ENCODE results near the gene CELSR1. TPM values are rescaled to one million over a fixed set of nuclear protein-coding genes. Genes with fewer than 3 reads are reported as not detected.

The CELSR1 gene
- total RNA-seq: 1.3 TPM

- peak in 1 of 3 donors; percentile 44 for DNase-seq (ENCODE audit: low read depth in 2 of 3, low spot score in 2 of 3)
Observed at GRCh38 chr22:46537225-46537945, at the start of gene CELSR1. Gene CELSR1, minus strand, starts transcription at chr22:46537620. Its CDS starts 450 bp downstream, at chr22:46537170.

- DNase-seq (ENCODE audit: low read depth in 2 of 3, low spot score in 2 of 3): no peak
Observed at GRCh38 chr22:46587061-46587460, 49.6 kb upstream of the CELSR1 start.

- DNase-seq (ENCODE audit: low read depth in 2 of 3, low spot score in 2 of 3): no peak
Observed at GRCh38 chr22:46586531-46587011, 49.2 kb upstream of the CELSR1 start.

GRCh38 chr22:46586123-46586519, 48.7 kb upstream of the CELSR1 start:
- DNase-seq (ENCODE audit: low read depth in 2 of 3, low spot score in 2 of 3): no peak

DNA sequence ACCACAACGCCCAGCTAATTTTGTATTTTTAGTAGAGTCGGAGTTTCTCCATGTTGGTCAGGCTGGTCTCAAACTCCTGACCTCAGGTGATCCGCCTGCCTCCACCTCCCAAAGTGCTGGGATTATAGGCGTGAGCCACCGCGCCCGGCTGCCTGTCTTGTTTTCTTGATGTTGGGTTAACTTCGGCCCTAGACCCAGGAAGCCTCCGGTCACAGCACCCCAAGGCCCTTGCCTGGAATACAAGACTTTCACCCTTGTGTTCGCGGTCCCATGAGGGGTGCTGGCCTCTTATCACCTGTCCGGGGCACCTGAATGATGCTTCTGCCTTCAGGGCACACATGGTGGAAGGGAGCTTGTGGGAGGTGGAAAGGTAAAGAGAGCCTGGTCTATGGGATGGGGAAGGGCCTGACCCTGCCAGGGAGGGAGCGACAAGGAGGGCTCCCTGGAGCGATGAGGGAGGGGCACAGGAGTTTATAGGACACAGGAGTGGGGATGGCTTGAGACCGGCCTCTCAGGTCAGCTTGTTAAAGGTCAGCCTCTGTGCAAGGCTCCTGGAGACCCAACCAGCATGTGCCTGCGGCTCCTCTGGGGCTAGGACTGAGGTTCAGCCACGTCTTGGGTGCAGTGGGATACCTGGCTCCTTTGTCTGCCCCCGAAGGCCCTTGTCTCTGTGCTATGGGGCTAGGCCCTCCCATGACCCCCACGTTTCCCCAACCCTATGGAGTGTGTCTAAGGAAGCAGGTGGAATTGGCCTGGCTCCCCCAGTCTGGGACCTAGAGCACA, 48.1 kb upstream of the CELSR1 start:
- DNase-seq (ENCODE audit: low read depth in 2 of 3, low spot score in 2 of 3): no peak

GRCh38 chr22:46584081-46584921, 46.9 kb upstream of the CELSR1 start:
- DNase-seq (ENCODE audit: low read depth in 2 of 3, low spot score in 2 of 3): no peak

DNA sequence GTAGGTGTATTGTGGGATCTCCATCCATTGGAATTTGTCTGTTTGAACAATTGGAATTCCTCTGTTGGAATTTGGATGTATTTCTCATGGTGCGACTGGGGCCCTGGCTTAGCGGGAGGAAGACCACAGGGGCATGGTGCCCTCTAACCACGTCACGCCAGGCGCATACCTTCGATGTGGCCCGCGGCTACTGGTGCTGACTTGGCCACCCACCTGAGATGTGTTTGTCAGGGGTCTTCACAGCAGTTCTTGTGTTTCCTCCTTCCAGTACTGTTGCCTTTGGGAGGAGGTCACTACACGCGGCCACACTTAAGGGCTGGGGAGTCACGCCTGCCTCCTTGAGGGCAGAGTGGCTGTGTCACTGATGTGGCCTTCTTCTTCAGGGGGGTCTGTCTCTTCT, 46.2 kb upstream of the CELSR1 start:
- no peak for DNase-seq (ENCODE audit: low read depth in 2 of 3, low spot score in 2 of 3)

- no peak for DNase-seq (ENCODE audit: low read depth in 2 of 3, low spot score in 2 of 3)
Observed at GRCh38 chr22:46582281-46582933, 45.0 kb upstream of the CELSR1 start.

GRCh38 chr22:46581538-46582244, 44.3 kb upstream of the CELSR1 start:
- DNase-seq (ENCODE audit: low read depth in 2 of 3, low spot score in 2 of 3): peak in 1 of 3 donors; percentile 47

DNA sequence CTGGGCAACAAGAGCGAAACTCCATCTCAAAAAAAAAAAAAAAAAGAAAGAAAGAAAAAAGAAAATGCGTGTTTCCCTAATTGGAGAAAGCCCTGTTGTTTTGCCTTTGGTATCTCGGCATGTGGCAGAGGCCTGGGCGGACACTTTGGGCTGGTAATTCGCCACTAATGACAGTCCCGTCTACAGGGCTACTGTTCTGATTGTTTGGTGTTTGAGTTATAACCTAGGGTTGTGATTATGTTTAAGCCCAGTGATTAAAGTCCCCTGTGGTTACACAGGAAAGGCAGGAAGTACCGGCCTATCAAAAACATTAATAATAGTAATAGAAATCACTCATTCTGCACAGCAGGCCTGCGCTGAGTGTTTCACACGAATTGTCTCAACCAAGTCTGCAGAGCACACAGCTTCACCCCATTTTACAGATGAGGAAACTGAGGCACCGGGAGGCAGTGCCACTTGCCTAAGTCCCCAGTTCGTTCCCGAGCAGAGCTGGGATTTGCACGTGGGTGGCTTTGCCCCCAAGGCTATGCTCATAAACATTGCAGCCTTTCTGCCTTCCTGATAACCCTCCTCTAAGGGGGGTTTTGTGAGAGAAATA, 43.6 kb upstream of the CELSR1 start:
- DNase-seq (ENCODE audit: low read depth in 2 of 3, low spot score in 2 of 3): no peak

DNA sequence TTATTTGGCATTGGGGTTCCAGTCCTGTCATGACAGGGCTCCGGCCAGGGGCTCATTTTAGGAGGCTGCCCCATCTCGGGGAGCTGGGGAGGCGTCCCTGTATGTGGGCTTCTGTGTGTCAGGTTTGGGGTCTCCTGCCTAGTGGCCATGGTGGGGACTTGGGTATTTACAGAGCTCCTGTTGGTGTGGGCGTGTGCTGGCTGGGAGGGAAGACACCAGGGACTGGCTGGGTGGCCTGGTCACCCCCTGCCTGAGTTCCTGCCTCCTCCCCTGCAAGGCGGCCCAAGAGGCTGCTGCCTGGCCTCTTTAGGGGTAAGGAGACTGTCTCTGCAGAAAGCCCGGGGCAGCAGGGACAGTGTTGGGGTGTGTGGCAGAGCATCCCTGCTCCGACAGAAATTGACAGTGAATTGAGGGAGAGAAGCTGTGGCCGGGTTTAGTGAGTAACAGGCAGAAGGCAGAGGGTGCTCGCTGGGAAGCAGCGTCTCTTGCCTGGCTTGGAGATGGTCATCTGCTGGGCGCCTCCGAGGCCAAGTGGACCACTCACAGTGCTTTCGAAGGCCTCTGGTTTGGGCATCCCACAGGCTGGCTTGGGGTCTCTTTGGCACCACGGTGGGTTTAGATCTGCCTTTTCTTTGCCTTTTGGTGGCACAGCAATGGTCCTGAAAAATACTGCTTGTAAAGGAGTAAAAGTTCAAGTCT, 42.5 kb upstream of the CELSR1 start:
- DNase-seq (ENCODE audit: low read depth in 2 of 3, low spot score in 2 of 3): no peak

- DNase-seq (ENCODE audit: low read depth in 2 of 3, low spot score in 2 of 3): no peak
Observed at GRCh38 chr22:46578824-46579561, 41.6 kb upstream of the CELSR1 start.

GRCh38 chr22:46578251-46578823, 40.9 kb upstream of the CELSR1 start:
- no peak for DNase-seq (ENCODE audit: low read depth in 2 of 3, low spot score in 2 of 3)

DNA sequence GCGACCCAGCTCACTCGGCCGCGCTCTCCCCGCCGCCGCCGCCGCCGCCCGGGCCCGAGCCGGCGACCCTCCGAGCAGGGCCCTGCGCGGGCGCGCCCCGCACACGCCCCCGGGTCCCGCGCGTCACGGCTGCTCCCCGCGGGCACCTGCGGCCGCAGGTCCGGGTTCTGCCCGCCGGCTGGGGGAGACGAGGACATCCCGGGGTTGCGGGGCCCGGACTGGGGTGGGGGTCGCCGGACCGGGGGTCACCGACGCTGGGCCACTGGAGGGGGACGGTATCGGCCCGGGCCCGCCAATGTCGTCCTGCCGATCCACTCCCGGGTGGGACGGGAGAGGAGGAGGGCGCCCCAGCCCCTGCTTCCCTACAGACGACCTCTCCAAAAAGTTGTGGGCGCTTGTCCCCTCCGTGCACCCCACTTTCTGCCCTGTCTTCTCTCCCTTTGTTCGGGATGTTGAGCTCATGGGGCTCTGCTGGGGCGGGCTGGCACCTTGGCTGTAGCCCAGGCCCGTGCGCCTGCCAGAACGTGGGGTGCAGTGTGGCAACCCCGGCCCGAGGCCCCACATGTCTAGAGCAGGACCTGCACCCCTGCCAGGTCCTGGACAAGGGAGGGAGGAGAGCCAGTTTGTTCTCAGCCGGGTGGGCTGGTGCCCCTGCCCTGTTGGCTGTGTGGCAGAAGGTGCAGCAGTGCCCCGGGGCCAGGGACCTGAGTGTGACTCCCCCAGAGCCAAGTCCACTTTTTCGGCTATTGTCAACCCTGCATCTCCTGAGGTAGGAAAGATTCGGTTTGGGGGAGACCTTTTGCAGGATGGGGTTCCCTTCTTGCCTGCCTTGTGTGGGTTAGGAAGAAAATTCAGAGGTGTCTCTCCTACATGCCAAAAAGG, 40.2 kb upstream of the CELSR1 start:
- no peak for DNase-seq (ENCODE audit: low read depth in 2 of 3, low spot score in 2 of 3)

- DNase-seq (ENCODE audit: low read depth in 2 of 3, low spot score in 2 of 3): peak; percentile 47 to 55 (median 51)
Observed at GRCh38 chr22:46576556-46577367, 39.3 kb upstream of the CELSR1 start.
